Neural crest cell (in vitro differentiated cells): ENCODE data around the gene KCNH4. TPM values are rescaled to one million over a fixed set of nuclear protein-coding genes. Genes with fewer than 3 reads are reported as not detected.
"Not testable (repeated sequence)": the region's sequence is repeated elsewhere in the genome, so short reads cannot be mapped to it uniquely, and the experiment has no call there.

ENCODE experiments used
- DNase-seq: peaks from one replicate; pipeline ENCODE4 v3.0.0; 2021; ENCODE audit warnings: low read depth, mixed read lengths, low spot score
- H3K27ac Mint-ChIP-seq: one replicate; pipeline ENCODE4 v1.8.0; 2021; ENCODE audit warnings: mild to moderate bottlenecking, mixed read lengths; ENCODE audit not compliant: unreplicated experiment
- H3K27me3 Mint-ChIP-seq: 2 replicates; pipeline ENCODE4 v1.8.0; 2021; ENCODE audit warnings: low read depth, mild to moderate bottlenecking, mixed read lengths
- H3K36me3 Mint-ChIP-seq: 2 replicates; pipeline ENCODE4 v1.8.0; 2021; ENCODE audit warnings: low read depth, mild to moderate bottlenecking, mixed read lengths
- H3K4me1 Mint-ChIP-seq: 2 replicates; pipeline ENCODE4 v1.8.0; 2021; ENCODE audit warnings: mixed read lengths
- H3K4me3 Mint-ChIP-seq: one replicate; pipeline ENCODE4 v1.8.0; 2021; ENCODE audit warnings: mild to moderate bottlenecking, mixed read lengths
- H3K9me3 Mint-ChIP-seq: 2 replicates; pipeline ENCODE4 v1.8.0; 2021; ENCODE audit warnings: mixed read lengths
- CTCF ChIP-seq: fragments of 200-600 bp; sonication (generic); conservative IDR thresholded peaks from 2 replicates; pipeline ENCODE4 v1.5.0; 2021; ENCODE audit warnings: antibody characterized with exemption, mild to moderate bottlenecking
- total RNA-seq: library from RNA; stranded (reverse); gene quantifications from 2 replicates; pipeline ENCODE4 v1.2.1, GENCODE V29; 2021

Gene KCNH4
- total RNA-seq, 1 donor from 2014 or later, result 0.05 TPM

- Mint-ChIP-seq H3K27ac (no peak overlapping the region), H3K4me3 (peak overlapping the region; percentile 13), H3K36me3 (no peaks in the 10 kb centered on the region), H3K4me1 (peaks cover 18% of the 10 kb centered on the region), H3K9me3 (no peaks in the 10 kb centered on the region), H3K27me3 (no peaks in the 10 kb centered on the region)
- no peak for TF ChIP-seq CTCF
- no peak for DNase-seq
Measured at GRCh38 chr17:42160531-42160910, 20.4 kb downstream of the KCNH4 start.

- DNase-seq, result no peak
- H3K4me3 Mint-ChIP-seq, result peak overlapping the region; percentile 13
- H3K4me1 Mint-ChIP-seq, result peaks cover 22% of the 10 kb centered on the region
- no peaks in the 10 kb centered on the region for H3K9me3 Mint-ChIP-seq
- peak overlapping the region; percentile 27 for H3K27ac Mint-ChIP-seq
- TF ChIP-seq CTCF, result no peak
- H3K27me3 Mint-ChIP-seq, result no peaks in the 10 kb centered on the region
- no peaks in the 10 kb centered on the region for H3K36me3 Mint-ChIP-seq
Measured at GRCh38 chr17:42159796-42160530, 21.0 kb downstream of the KCNH4 start.

GRCh38 chr17:42155614-42156045, 25.3 kb downstream of the KCNH4 start:
- peak overlapping the region; percentile 35 for H3K27ac Mint-ChIP-seq

GRCh38 chr17:42153919-42154742, 26.8 kb downstream of the KCNH4 start:
- no peaks in the 10 kb centered on the region for H3K9me3 Mint-ChIP-seq
- H3K4me3 Mint-ChIP-seq, result peak overlapping the region; percentile 91
- no peak for TF ChIP-seq CTCF
- peaks cover 39% of the 10 kb centered on the region for H3K4me1 Mint-ChIP-seq
- DNase-seq, result no peak
- no peaks in the 10 kb centered on the region for H3K27me3 Mint-ChIP-seq
- H3K27ac Mint-ChIP-seq, result peak overlapping the region; percentile 66
- no peaks in the 10 kb centered on the region for H3K36me3 Mint-ChIP-seq

More at GRCh38 chr17:42155614-42156045, 25.3 kb downstream of the KCNH4 start:
- DNase-seq, result no peak
- no peak for TF ChIP-seq CTCF
- Mint-ChIP-seq H3K4me3 (peak overlapping the region; percentile 91), H3K27me3 (no peaks in the 10 kb centered on the region), H3K9me3 (no peaks in the 10 kb centered on the region), H3K36me3 (no peaks in the 10 kb centered on the region), H3K4me1 (peaks cover 44% of the 10 kb centered on the region)

GRCh38 chr17:42146911-42147607, 33.9 kb downstream of the KCNH4 start:
- no peak for DNase-seq
- no peaks in the 10 kb centered on the region for H3K27me3 Mint-ChIP-seq
- H3K4me1 Mint-ChIP-seq, result peaks cover 27% of the 10 kb centered on the region
- H3K9me3 Mint-ChIP-seq, result no peaks in the 10 kb centered on the region
- no peak for TF ChIP-seq CTCF
- H3K36me3 Mint-ChIP-seq, result no peaks in the 10 kb centered on the region
- no peak overlapping the region for H3K27ac Mint-ChIP-seq
- no peak overlapping the region for H3K4me3 Mint-ChIP-seq

GRCh38 chr17:42143138-42143537, 37.8 kb downstream of the KCNH4 start:
- H3K9me3 Mint-ChIP-seq, H3K4me3 Mint-ChIP-seq, H3K27ac Mint-ChIP-seq, H3K36me3 Mint-ChIP-seq, DNase-seq, H3K27me3 Mint-ChIP-seq: not testable (repeated sequence)
- H3K4me1 Mint-ChIP-seq, result peaks cover 25% of the 10 kb centered on the region
